GM23338 (cell line): Measurements from ENCODE around the gene RPAP2. TPM values are rescaled to one million over a fixed set of nuclear protein-coding genes. Genes with fewer than 3 reads are reported as not detected.

Source experiments
- ATAC-seq: fragments of 200-7000 bp; cut with Tn5 transposase; 3 replicates; pipeline ENCODE4 v1.9.1; 2020
- DNase-seq: peaks from one replicate; pipeline ENCODE4 v3.0.0-alpha.2; 2015; ENCODE audit warnings: low spot score
- H2AFZ ChIP-seq: fragments of 200-600 bp; sonication (generic); 2 replicates; pipeline ENCODE4 v1.8.0; 2016; ENCODE audit warnings: antibody characterized with exemption, mild to moderate bottlenecking, moderate library complexity
- H3F3A ChIP-seq: fragments of 200-600 bp; sonication (generic); replicated peaks from 2 replicates; pipeline ENCODE4 v1.8.0; 2017; ENCODE audit warnings: antibody characterized with exemption, mixed run types, low read depth
- H3K27ac ChIP-seq: fragments of 200-600 bp; sonication (generic); 2 replicates; pipeline ENCODE4 v1.6.1; 2016; ENCODE audit warnings: low read depth
- H3K27me3 ChIP-seq: fragments of 200-600 bp; sonication (generic); 2 replicates; pipeline ENCODE4 v1.8.0; 2016; ENCODE audit warnings: mild to moderate bottlenecking, mixed run types, moderate library complexity; ENCODE audit not compliant: insufficient read depth
- H3K36me3 ChIP-seq: fragments of 200-600 bp; sonication (generic); 2 replicates; pipeline ENCODE4 v1.8.0; 2016; ENCODE audit warnings: mild to moderate bottlenecking; ENCODE audit not compliant: insufficient read depth
- H3K4me1 ChIP-seq: fragments of 200-600 bp; sonication (generic); 2 replicates; pipeline ENCODE4 v1.8.0; 2016; ENCODE audit warnings: mild to moderate bottlenecking, moderate library complexity; ENCODE audit not compliant: insufficient read depth
- H3K4me2 ChIP-seq: fragments of 200-600 bp; sonication (generic); 2 replicates; pipeline ENCODE4 v1.7.1; 2017; ENCODE audit warnings: mixed run types
- H3K4me3 ChIP-seq: fragments of 200-600 bp; sonication (generic); 2 replicates; pipeline ENCODE4 v1.6.1; 2016; ENCODE audit warnings: mixed run types
- H3K79me2 ChIP-seq: fragments of 200-600 bp; sonication (generic); replicated peaks from 2 replicates; pipeline ENCODE4 v1.8.0; 2017; ENCODE audit warnings: mild to moderate bottlenecking; ENCODE audit not compliant: insufficient read depth
- H3K9me2 ChIP-seq: fragments of 200-600 bp; sonication (generic); 2 replicates; pipeline ENCODE4 v1.8.0; 2017; ENCODE audit not compliant: insufficient read depth
- H4K20me1 ChIP-seq: fragments of 200-600 bp; sonication (generic); replicated peaks from 2 replicates; pipeline ENCODE4 v1.8.0; 2017; ENCODE audit warnings: mild to moderate bottlenecking; ENCODE audit not compliant: insufficient read depth
- H3K27ac Mint-ChIP-seq: 2 replicates; pipeline ENCODE4 v1.8.0; 2020; ENCODE audit warnings: inconsistent platforms, mild to moderate bottlenecking, moderate library complexity, mixed read lengths
- H3K27me3 Mint-ChIP-seq: 3 replicates; pipeline ENCODE4 v1.8.0; 2022; ENCODE audit warnings: low read depth, mild to moderate bottlenecking, moderate library complexity, mixed read lengths, inconsistent platforms; ENCODE audit not compliant: insufficient read depth, poor library complexity
- H3K36me3 Mint-ChIP-seq: 3 replicates; pipeline ENCODE4 v1.8.0; 2021; ENCODE audit warnings: low read depth, mild to moderate bottlenecking, inconsistent platforms, moderate library complexity, mixed read lengths
- H3K4me1 Mint-ChIP-seq: 3 replicates; pipeline ENCODE4 v1.8.0; 2020; ENCODE audit warnings: mild to moderate bottlenecking, inconsistent platforms, mixed read lengths
- H3K4me3 Mint-ChIP-seq: 3 replicates; pipeline ENCODE4 v1.8.0; 2021; ENCODE audit warnings: moderate library complexity, mild to moderate bottlenecking, inconsistent platforms, mixed read lengths
- H3K9me3 Mint-ChIP-seq: 3 replicates; pipeline ENCODE4 v1.8.0; 2020; ENCODE audit warnings: moderate library complexity, mild to moderate bottlenecking, inconsistent platforms, mixed read lengths
- CREB1 ChIP-seq: fragments of 250-450 bp; sonication (Bioruptor Pico); IDR thresholded peaks from 2 replicates; pipeline ENCODE4 v1.5.0; 2020; ENCODE audit warnings: low read depth, mild to moderate bottlenecking, moderate library complexity
- EZH2 ChIP-seq: fragments of 200-600 bp; sonication (generic); IDR thresholded peaks from one replicate; pipeline ENCODE4 v1.8.0; 2017; ENCODE audit warnings: antibody characterized with exemption, mild to moderate bottlenecking, low read depth; ENCODE audit not compliant: unreplicated experiment
- EZH2phosphoT487 ChIP-seq: fragments of 200-600 bp; sonication (generic); IDR thresholded peaks from one replicate; pipeline ENCODE4 v1.8.1; 2018; ENCODE audit warnings: antibody characterized with exemption; ENCODE audit not compliant: unreplicated experiment
- JUNB ChIP-seq: IDR thresholded peaks from one replicate; pipeline ENCODE4 v1.6.1; 2016; ENCODE audit warnings: antibody characterized with exemption; ENCODE audit not compliant: unreplicated experiment
- NANOG ChIP-seq: IDR thresholded peaks from 2 replicates; pipeline ENCODE4 v1.6.1; 2016; ENCODE audit warnings: antibody characterized with exemption, borderline replicate concordance
- POLR2AphosphoS5 ChIP-seq: IDR thresholded peaks from 2 replicates; pipeline ENCODE4 v1.6.1; 2016; ENCODE audit warnings: antibody characterized with exemption, low read depth
- STAT1 ChIP-seq: IDR thresholded peaks from one replicate; pipeline ENCODE4 v1.6.1; 2016; ENCODE audit warnings: antibody characterized with exemption; ENCODE audit not compliant: unreplicated experiment
- ZNF114 ChIP-seq: fragments of 250-450 bp; sonication (Bioruptor Pico); IDR thresholded peaks from 2 replicates; pipeline ENCODE4 v1.5.0; 2020; ENCODE audit warnings: mild to moderate bottlenecking, moderate library complexity
- ZNF331 ChIP-seq: fragments of 250-450 bp; sonication (Bioruptor Pico); IDR thresholded peaks from 2 replicates; pipeline ENCODE4 v1.5.0; 2020; ENCODE audit warnings: low read depth, mild to moderate bottlenecking, moderate library complexity
- polyA plus RNA-seq: library from polyadenylated mRNA; unstranded; fragments of >200 nt; fragmentation: Nextera tagmentation; extraction: Ambion mirVana; gene quantifications from 2 replicates; pipeline ENCODE4 v1.2.1, GENCODE V29; 2016
- total RNA-seq: library from RNA; depleted of rRNA; stranded (reverse); fragments of >200 nt; shearing (Covaris generic); gene quantifications from 2 replicates; pipeline ENCODE4 v1.2.3, GENCODE V29; 2014
- TF ChIP-seq, protein P1 (sequence below): IDR thresholded peaks from 2 replicates; pipeline ENCODE4 v1.6.1; 2016; ENCODE audit warnings: antibody characterized with exemption
- TF ChIP-seq, protein P2 (sequence below): IDR thresholded peaks from one replicate; pipeline ENCODE4 v1.6.1; 2018; ENCODE audit warnings: antibody characterized with exemption; ENCODE audit not compliant: unreplicated experiment
- TF ChIP-seq, protein P3 (sequence below): fragments of 250-450 bp; sonication (Bioruptor Pico); IDR thresholded peaks from 2 replicates; pipeline ENCODE4 v1.5.0; 2020; ENCODE audit warnings: mild to moderate bottlenecking, moderate library complexity
- TF ChIP-seq, protein P4 (sequence below), 2 experiments: fragments of 200-600 bp in 1 of 2; sonication (generic) in 1 of 2; conservative IDR thresholded peaks; 2 replicates each; pipeline versions ENCODE4 v1.5.1 to v1.6.1; 2016 to 2017; ENCODE audit warnings: antibody characterized with exemption in 2 of 2, low read depth in 2 of 2, mild to moderate bottlenecking in 2 of 2, moderate library complexity in 1 of 2

Gene RPAP2
- total and polyA plus RNA-seq, 2 experiments from 2014 or later, result 26.6 to 30.4 TPM

DNA sequence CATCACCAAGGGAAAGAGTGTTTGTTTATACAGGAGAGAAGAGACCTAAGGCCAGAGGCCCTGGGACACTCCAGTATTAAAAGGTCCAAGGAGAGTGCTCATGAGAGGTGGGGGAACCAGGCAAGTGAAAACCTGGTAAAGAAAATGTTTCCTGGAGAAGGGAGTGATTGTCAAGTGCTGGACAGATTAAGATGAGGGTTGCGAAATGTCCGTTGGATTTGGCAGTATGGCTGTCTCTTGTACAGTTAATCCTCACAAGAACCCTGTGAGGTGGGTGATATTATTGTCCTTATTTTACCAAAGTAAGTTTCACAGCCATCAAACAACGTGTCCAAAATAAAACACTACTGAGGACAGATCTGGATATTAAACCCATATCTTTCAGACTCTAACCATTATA is 44.2 kb downstream of the RPAP2 start:
- Mint-ChIP-seq H3K36me3 (peaks cover 3% of the 10 kb centered on the region; the same call in 1 of the 3 replicates), H3K4me1 (no peaks in the 10 kb centered on the region), H3K27ac (no peak overlapping the region), H3K9me3 (no peaks in the 10 kb centered on the region), H3K27me3 (no peaks in the 10 kb centered on the region), H3K4me3 (no peak overlapping the region)
- H3K4me2 ChIP-seq, result no peak overlapping the region
- no peaks in the 10 kb centered on the region for H3K36me3 ChIP-seq
- no peaks in the 10 kb centered on the region for H3K9me2 ChIP-seq
- no peaks in the 10 kb centered on the region for H3F3A ChIP-seq
- no peak overlapping the region for H3K4me3 ChIP-seq
- no peak for DNase-seq
- TF ChIP-seq, protein P1, sequence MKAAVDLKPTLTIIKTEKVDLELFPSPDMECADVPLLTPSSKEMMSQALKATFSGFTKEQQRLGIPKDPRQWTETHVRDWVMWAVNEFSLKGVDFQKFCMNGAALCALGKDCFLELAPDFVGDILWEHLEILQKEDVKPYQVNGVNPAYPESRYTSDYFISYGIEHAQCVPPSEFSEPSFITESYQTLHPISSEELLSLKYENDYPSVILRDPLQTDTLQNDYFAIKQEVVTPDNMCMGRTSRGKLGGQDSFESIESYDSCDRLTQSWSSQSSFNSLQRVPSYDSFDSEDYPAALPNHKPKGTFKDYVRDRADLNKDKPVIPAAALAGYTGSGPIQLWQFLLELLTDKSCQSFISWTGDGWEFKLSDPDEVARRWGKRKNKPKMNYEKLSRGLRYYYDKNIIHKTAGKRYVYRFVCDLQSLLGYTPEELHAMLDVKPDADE, result no peak
- no peak for TF ChIP-seq ZNF331 (CRISPR knock-in tag)
- TF ChIP-seq STAT1, result no peak
- no peak for TF ChIP-seq POLR2AphosphoS5
- TF ChIP-seq, protein P2, sequence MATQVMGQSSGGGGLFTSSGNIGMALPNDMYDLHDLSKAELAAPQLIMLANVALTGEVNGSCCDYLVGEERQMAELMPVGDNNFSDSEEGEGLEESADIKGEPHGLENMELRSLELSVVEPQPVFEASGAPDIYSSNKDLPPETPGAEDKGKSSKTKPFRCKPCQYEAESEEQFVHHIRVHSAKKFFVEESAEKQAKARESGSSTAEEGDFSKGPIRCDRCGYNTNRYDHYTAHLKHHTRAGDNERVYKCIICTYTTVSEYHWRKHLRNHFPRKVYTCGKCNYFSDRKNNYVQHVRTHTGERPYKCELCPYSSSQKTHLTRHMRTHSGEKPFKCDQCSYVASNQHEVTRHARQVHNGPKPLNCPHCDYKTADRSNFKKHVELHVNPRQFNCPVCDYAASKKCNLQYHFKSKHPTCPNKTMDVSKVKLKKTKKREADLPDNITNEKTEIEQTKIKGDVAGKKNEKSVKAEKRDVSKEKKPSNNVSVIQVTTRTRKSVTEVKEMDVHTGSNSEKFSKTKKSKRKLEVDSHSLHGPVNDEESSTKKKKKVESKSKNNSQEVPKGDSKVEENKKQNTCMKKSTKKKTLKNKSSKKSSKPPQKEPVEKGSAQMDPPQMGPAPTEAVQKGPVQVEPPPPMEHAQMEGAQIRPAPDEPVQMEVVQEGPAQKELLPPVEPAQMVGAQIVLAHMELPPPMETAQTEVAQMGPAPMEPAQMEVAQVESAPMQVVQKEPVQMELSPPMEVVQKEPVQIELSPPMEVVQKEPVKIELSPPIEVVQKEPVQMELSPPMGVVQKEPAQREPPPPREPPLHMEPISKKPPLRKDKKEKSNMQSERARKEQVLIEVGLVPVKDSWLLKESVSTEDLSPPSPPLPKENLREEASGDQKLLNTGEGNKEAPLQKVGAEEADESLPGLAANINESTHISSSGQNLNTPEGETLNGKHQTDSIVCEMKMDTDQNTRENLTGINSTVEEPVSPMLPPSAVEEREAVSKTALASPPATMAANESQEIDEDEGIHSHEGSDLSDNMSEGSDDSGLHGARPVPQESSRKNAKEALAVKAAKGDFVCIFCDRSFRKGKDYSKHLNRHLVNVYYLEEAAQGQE, result no peak
- TF ChIP-seq EZH2phosphoT487, result no peak
- TF ChIP-seq EZH2, result no peak
- no peak for TF ChIP-seq ZNF114
- no peak for TF ChIP-seq CREB1 (CRISPR knock-in tag)
- TF ChIP-seq JUNB, result no peak
- TF ChIP-seq NANOG, result no peak
- TF ChIP-seq, protein P3, sequence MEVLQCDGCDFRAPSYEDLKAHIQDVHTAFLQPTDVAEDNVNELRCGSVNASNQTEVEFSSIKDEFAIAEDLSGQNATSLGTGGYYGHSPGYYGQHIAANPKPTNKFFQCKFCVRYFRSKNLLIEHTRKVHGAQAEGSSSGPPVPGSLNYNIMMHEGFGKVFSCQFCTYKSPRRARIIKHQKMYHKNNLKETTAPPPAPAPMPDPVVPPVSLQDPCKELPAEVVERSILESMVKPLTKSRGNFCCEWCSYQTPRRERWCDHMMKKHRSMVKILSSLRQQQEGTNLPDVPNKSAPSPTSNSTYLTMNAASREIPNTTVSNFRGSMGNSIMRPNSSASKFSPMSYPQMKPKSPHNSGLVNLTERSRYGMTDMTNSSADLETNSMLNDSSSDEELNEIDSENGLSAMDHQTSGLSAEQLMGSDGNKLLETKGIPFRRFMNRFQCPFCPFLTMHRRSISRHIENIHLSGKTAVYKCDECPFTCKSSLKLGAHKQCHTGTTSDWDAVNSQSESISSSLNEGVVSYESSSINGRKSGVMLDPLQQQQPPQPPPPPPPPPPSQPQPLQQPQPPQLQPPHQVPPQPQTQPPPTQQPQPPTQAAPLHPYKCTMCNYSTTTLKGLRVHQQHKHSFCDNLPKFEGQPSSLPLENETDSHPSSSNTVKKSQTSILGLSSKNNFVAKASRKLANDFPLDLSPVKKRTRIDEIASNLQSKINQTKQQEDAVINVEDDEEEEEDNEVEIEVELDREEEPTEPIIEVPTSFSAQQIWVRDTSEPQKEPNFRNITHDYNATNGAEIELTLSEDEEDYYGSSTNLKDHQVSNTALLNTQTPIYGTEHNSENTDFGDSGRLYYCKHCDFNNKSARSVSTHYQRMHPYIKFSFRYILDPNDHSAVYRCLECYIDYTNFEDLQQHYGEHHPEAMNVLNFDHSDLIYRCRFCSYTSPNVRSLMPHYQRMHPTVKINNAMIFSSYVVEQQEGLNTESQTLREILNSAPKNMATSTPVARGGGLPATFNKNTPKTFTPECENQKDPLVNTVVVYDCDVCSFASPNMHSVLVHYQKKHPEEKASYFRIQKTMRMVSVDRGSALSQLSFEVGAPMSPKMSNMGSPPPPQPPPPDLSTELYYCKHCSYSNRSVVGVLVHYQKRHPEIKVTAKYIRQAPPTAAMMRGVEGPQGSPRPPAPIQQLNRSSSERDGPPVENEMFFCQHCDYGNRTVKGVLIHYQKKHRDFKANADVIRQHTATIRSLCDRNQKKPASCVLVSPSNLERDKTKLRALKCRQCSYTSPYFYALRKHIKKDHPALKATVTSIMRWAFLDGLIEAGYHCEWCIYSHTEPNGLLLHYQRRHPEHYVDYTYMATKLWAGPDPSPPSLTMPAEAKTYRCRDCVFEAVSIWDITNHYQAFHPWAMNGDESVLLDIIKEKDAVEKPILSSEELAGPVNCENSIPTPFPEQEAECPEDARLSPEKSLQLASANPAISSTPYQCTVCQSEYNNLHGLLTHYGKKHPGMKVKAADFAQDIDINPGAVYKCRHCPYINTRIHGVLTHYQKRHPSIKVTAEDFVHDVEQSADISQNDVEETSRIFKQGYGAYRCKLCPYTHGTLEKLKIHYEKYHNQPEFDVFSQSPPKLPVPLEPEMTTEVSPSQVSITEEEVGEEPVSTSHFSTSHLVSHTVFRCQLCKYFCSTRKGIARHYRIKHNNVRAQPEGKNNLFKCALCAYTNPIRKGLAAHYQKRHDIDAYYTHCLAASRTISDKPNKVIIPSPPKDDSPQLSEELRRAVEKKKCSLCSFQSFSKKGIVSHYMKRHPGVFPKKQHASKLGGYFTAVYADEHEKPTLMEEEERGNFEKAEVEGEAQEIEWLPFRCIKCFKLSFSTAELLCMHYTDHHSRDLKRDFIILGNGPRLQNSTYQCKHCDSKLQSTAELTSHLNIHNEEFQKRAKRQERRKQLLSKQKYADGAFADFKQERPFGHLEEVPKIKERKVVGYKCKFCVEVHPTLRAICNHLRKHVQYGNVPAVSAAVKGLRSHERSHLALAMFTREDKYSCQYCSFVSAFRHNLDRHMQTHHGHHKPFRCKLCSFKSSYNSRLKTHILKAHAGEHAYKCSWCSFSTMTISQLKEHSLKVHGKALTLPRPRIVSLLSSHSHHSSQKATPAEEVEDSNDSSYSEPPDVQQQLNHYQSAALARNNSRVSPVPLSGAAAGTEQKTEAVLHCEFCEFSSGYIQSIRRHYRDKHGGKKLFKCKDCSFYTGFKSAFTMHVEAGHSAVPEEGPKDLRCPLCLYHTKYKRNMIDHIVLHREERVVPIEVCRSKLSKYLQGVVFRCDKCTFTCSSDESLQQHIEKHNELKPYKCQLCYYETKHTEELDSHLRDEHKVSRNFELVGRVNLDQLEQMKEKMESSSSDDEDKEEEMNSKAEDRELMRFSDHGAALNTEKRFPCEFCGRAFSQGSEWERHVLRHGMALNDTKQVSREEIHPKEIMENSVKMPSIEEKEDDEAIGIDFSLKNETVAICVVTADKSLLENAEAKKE (CRISPR knock-in tag), result no peak
- TF ChIP-seq, protein P4, sequence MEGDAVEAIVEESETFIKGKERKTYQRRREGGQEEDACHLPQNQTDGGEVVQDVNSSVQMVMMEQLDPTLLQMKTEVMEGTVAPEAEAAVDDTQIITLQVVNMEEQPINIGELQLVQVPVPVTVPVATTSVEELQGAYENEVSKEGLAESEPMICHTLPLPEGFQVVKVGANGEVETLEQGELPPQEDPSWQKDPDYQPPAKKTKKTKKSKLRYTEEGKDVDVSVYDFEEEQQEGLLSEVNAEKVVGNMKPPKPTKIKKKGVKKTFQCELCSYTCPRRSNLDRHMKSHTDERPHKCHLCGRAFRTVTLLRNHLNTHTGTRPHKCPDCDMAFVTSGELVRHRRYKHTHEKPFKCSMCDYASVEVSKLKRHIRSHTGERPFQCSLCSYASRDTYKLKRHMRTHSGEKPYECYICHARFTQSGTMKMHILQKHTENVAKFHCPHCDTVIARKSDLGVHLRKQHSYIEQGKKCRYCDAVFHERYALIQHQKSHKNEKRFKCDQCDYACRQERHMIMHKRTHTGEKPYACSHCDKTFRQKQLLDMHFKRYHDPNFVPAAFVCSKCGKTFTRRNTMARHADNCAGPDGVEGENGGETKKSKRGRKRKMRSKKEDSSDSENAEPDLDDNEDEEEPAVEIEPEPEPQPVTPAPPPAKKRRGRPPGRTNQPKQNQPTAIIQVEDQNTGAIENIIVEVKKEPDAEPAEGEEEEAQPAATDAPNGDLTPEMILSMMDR (conservative IDR thresholded peaks at IDR 0.05; ENCODE audit: low read depth in 2 of 2), result no peak
- no peak overlapping the region for H2AFZ ChIP-seq
- no peak for ATAC-seq
- H3K4me1 ChIP-seq, result no peaks in the 10 kb centered on the region
- 0 out of 2 replicates have a peak, but pooled peaks cover 5% of the 10 kb centered on the region for H4K20me1 ChIP-seq
- H3K27ac ChIP-seq, result no peak overlapping the region
- no peaks in the 10 kb centered on the region for H3K27me3 ChIP-seq
- H3K79me2 ChIP-seq, result no peaks in the 10 kb centered on the region
